Frontal cortex (tissue), 4 donors: Measurements from ENCODE around the gene RGS1. TPM values are rescaled to one million over a fixed set of nuclear protein-coding genes. Genes with fewer than 3 reads are reported as not detected.

Source experiments
- DNase-seq, 2 donors: peaks; one replicate each; pipeline ENCODE4 v3.0.0; 2012; ENCODE audit warnings: low spot score in 2 of 2
- FAIRE-seq: peaks from 2 replicates; lab custom pipeline; 2012; peaks lifted over from hg19 to GRCh38; lab: Jason Lieb, UNC
- total RNA-seq: library from RNA; depleted of rRNA; stranded (reverse); fragments of >200 nt; gene quantifications from one replicate; pipeline ENCODE4 v1.2.3, GENCODE V29; 2014
- donor health status: control.
- donor health status: control.
- donor health status: control.

RGS1 gene
- total RNA-seq, 1 donor from 2014 or later, result 6.5 TPM

- DNase-seq (no peak), FAIRE-seq (no peak)
Measured at GRCh38 chr1:192579010-192579738, 3.6 kb downstream of the RGS1 start.

- FAIRE-seq, result no peak
- DNase-seq, result no peak
Measured at GRCh38 chr1:192580351-192580962, 4.9 kb downstream of the RGS1 start.

- DNase-seq (no peak), FAIRE-seq (no peak)
Measured at GRCh38 chr1:192581131-192581927, 5.8 kb downstream of the RGS1 start.

GRCh38 chr1:192584866-192585265 lies 9.3 kb downstream of the RGS1 start:
- FAIRE-seq, result no peak

GRCh38 chr1:192587386-192588266 lies 12.1 kb downstream of the RGS1 start:
- FAIRE-seq, result no peak

More at GRCh38 chr1:192584866-192585265, 9.3 kb downstream of the RGS1 start:
- no peak for DNase-seq

GRCh38 chr1:192588546-192588945 lies 13.0 kb downstream of the RGS1 start:
- no peak for DNase-seq
- FAIRE-seq, result no peak

More at GRCh38 chr1:192587386-192588266, 12.1 kb downstream of the RGS1 start:
- DNase-seq, result no peak

- no peak for DNase-seq
- FAIRE-seq, result no peak
Measured at GRCh38 chr1:192589813-192590212, 14.2 kb downstream of the RGS1 start.

GRCh38 chr1:192592517-192592916 lies 16.9 kb downstream of the RGS1 start:
- DNase-seq (no peak), FAIRE-seq (no peak)

GRCh38 chr1:192592981-192593708 lies 17.6 kb downstream of the RGS1 start:
- no peak for FAIRE-seq
- no peak for DNase-seq

GRCh38 chr1:192595299-192595698 lies 19.7 kb downstream of the RGS1 start:
- no peak for FAIRE-seq
- no peak for DNase-seq

- no peak for FAIRE-seq
Measured at GRCh38 chr1:192598589-192598988, 23.0 kb downstream of the RGS1 start.

GRCh38 chr1:192600275-192600674 lies 24.7 kb downstream of the RGS1 start:
- no peak for FAIRE-seq
- no peak for DNase-seq

More at GRCh38 chr1:192598589-192598988, 23.0 kb downstream of the RGS1 start:
- DNase-seq, result no peak

- DNase-seq (no peak), FAIRE-seq (no peak)
Measured at GRCh38 chr1:192601143-192601542, 25.6 kb downstream of the RGS1 start.

- DNase-seq, result no peak
- no peak for FAIRE-seq
Measured at GRCh38 chr1:192601567-192601966, 26.0 kb downstream of the RGS1 start.

- DNase-seq (no peak), FAIRE-seq (no peak)
Measured at GRCh38 chr1:192602757-192603156, 27.2 kb downstream of the RGS1 start.

GRCh38 chr1:192603218-192603787 lies 27.7 kb downstream of the RGS1 start:
- no peak for DNase-seq
- FAIRE-seq, result no peak

GRCh38 chr1:192604979-192605620 lies 29.5 kb downstream of the RGS1 start:
- FAIRE-seq (no peak), DNase-seq (no peak)

GRCh38 chr1:192608671-192609070 lies 33.1 kb downstream of the RGS1 start:
- DNase-seq (no peak), FAIRE-seq (no peak)
